ENCODE results near the gene XBP1.
"Not testable (repeated sequence)": the region's sequence is repeated elsewhere in the genome, so short reads cannot be mapped to it uniquely, and the experiment has no call there.

Gene XBP1

DNA sequence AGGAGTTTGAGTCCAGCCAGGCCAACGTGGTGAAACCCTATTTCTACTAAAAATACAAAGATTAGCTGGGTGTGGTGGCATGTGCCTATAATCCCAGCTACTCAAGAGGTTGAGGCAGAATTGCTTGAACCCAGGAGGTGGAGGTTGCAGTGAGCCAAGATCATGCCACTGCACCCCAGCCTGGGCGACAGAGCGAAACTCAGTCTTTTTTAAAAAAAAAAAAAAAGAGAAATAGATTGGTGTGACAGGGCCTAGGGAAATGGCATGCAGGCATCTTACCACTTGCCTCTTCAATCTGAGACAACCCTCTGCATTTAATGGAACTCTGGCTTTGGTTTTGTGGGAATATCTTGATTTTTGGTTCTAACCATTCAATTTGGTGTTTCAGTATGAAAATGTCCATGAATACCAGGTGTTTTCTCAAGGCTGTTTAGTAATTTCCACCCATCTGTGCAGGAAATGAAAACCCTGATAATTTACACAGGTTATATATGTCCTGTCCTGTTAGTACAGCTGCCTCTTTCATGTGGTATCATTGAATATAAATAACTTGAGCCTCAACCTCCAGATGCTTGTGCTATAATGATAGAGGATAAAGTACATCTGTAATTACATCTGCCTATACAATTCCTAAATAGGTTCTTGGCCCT, 8.4 kb downstream of the XBP1 start:
- no peak for DNase-seq

DNA sequence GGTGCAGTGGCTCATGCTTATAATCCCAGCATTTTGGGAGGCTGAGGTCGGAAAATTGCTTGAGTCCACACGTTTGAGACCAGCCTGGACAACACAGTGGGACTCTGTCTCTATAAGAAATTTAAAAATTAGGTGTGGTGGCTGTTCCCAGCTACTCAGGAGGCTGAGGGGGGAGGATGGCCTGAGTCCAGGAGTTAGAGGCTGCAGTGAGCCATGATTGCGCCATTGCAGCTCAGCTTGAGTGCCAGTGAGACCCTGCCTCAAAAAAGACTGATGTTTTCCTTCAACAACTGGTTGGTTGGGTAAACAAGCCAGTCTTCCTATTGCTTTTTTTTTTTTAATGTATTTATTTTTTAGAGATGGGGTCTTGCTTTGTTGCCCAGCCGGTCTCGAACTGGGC, 9.2 kb downstream of the XBP1 start:
- DNase-seq: no peak

- DNase-seq: no peak
These were observed 11.8 kb downstream of the XBP1 start for GRCh38 chr22:28788601-28789000.

- no peak for DNase-seq
These were observed 16.3 kb downstream of the XBP1 start for GRCh38 chr22:28783786-28784671.

DNA sequence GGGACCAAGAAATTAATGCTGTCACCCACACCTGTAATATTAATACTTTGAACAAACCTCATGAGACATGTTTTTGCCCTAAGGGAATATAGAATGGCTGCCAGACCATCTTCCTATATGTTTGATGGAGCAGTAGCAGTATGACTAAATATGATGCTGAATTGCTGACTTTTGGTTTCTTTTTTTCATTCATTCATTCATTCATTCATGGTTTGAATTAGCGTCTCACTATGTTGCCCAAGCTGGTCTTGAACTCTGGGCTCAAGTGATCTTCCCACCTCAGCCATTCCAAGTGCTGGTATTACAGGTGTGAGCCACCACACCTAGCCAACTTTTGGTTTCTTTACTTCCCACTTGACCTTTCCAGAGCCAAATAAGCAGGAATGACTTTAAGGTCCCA, 20.1 kb downstream of the XBP1 start:
- DNase-seq: no peak

DNA sequence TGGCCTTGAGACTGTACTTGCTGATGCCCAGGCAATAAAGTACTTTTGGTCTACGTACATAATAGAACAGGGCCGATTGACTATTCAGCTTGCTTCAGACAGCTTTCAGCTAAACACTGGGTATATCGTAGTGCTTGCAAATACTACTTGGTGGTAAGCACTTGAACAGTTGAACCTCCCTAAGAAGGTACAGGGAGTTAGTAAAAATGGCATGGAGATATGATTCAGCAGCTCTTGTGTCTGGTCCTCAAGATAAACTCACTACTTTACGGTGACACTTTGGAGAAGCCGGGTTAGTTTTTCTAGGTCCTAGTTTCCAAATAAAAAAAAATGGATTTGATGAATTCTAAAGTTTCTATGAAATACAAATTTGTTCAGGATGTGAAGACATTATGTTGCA, 20.5 kb downstream of the XBP1 start:
- peak; percentile 66 for DNase-seq

DNA sequence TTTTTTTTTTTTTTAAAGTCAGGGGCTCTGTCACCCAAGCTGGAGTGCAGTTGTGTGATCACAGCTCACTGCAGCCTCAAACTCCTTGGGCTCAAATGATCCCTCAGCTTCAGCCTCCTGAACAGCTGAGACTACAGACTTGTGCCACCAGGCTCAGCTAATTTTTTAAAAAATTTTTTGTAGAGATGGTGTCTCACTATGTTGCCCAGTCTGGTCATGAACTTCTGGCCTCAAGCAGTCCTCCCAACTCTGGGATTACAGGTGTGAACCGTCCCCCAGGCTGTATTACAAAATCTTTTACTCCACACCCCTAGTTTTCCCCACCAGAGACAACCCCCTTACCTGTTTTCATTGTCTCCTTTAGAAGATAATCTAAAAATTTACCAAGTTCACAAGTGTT, 26.0 kb downstream of the XBP1 start:
- no peak for DNase-seq

DNA sequence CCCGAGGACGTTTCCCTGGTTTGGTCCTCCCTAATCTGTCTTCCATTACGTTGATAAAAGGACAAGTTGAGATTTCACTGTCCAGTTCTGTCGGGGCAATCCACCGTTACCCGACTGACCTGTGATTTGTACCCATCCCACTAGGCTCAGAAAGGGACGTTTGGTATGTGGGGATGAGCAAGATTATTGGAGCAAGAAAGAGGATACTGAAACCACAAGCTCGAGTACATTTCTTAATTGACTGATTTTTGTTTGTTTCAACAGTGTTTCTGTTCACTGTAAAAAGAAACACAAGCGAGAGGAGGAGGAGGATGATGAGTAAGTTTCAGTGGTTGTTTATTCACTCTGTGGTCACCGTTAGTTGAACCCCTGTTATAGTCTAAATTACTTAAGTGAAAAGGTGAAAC, 26.9 kb downstream of the XBP1 start:
- DNase-seq: no peak

- peak; percentile 98 for DNase-seq
These were observed 27.5 kb downstream of the XBP1 start, which contains the start of gene CCDC117 for GRCh38 chr22:28772633-28773460. TSS of gene CCDC117 (plus strand) at chr22:28772695. CDS start at chr22:28772850, 155 bp downstream.

- DNase-seq: peak; percentile 25
These were observed 29.1 kb downstream of the XBP1 start for GRCh38 chr22:28771195-28771791.

DNA sequence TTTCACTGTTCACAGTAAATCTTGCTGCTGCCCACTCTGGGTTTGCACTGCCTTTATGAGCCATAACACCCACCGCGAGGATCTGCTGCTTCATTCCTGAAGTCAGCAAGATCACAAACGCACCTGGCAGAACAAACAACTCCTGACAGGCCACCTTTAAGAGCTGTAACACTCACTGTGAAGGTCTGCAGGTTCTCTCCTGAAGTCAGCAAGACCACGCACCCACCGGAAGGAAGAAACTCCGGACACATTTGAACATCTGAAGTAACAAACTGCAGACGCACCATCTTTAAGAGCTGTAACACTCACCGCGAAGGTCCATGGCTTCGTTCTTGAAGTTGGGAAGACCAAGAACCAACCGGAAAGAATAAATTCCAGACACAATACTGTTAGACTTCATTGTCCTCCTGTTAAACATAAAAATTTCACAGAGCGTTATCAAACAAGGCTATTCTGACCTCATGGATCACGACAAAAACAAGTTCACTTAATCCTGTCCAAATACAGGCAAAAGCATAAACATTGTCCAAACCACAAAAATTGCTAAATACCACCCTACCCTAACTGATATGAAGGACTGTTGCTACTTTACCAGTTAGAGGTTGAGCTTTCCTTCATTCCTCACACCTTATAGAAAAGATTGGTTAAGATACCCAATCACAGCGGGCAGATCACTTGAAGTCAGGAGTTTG, 30.8 kb downstream of the XBP1 start:
- DNase-seq: no peak

- DNase-seq: no peak
These were observed 31.5 kb downstream of the XBP1 start for GRCh38 chr22:28768701-28769393.

GRCh38 chr22:28766628-28767027, 33.7 kb downstream of the XBP1 start:
- no peak for DNase-seq

DNA sequence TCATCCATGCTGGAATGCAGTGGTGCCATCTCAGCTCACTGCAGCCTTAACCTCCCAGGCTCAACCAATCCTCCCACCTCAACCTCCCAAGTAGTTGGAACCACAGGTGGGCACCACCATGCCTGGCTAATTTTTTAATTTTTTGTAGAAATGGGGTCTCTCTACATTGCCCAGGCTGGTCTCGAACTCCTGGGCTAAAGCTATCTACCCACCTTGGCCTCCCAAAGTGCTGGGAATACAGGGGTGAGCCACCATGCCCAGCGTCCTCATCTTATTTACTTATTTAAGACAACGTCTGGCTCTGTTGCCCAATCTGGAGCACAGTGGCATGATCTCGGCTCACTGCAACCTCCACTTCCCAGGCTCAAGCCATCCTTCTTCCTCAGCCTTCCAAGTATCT, 38.4 kb downstream of the XBP1 start:
- DNase-seq: not testable (repeated sequence)

GRCh38 chr22:28761449-28761755, 39.0 kb downstream of the XBP1 start:
- DNase-seq: no peak

DNA sequence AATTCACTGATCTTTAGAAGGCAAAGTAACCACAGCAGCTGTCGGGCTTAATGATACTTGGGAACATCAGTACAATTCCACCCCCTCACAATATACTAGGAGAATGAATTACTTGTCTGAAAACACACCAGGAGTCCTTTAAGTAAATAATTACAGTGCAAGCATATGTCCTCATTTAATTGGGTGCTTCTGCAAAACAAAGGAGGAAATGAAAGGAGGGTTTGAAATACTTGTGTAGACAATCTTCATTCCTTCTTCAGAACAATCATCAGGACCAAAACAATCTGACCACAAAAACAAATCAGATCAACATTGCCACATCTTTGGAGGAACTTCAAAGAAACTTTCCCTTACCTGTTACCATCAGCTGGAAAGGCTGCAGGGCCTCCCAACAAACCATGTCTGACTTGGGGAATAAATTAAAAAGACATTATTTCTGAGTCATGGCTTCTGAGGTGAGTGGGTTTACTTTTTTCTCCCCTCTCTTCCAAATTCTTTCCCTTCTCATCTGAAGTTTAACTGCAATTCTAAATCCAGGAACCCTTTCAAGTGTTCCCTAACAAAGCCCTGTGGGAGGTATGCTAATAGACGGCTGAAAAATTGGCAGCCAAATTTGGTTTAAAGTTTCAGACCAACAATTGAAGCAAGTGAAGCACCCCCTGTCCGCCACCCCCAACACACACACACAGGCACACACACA, 40.4 kb downstream of the XBP1 start:
- DNase-seq: no peak

GRCh38 chr22:28754512-28754911, 45.9 kb downstream of the XBP1 start:
- not testable (repeated sequence) for DNase-seq

GRCh38 chr22:28750471-28750881, 49.9 kb downstream of the XBP1 start:
- no peak for DNase-seq

Data from hematopoietic multipotent progenitor cell treated with erythropoietin and hydrocortisone succinate and interleukin-3 and kit ligand, for 6 days (in vitro differentiated cells).